GM18498 (cell line): ENCODE results near the gene UQCRQ.

Experiments used
- ATAC-seq: cut with Tn5 transposase; IDR thresholded peaks from one replicate; pipeline ENCODE4 v1.9.1; 2021; ENCODE audit warnings: mild to moderate bottlenecking, moderate library complexity; ENCODE audit not compliant: unreplicated experiment

The UQCRQ gene

DNA sequence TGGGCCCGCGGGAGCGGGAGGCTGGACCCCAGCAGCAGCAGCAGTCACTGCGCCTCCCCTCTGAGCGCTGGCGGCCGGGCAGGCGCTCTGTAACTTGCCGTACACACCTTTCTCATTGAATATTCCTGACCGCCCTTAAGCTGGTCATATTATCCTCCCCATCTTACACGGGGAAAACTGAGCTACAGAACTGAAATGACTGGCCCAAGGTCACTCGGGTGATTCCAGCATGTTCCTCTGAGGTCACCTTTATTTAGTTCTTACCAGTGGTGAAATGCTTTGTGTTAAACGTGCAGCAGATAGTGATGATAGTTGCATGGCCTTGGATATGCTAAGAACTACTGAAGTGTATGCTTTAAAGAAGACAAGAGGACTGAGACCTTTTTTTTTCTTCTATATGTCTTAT, 607 bp downstream of the UQCRQ start:
- ATAC-seq = no peak

DNA sequence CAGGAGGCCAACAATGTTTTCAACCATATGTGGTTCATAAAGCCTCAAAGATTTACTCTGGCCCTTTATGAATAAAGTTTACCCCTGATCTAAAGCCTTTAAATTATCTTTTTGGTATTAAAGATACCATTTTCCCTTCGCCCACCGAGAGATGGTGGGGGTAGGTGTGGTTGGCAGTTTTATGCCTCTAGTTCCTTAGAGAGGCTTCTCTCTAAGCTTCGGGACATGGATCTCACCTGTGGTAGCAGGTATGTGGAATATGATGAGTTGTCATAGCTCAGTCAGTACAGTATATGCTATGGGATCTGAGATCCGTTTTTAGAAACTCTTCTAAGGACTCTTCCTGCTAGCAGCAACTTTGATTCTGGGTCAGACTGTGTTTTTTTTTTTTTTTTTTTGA, 2.3 kb downstream of the UQCRQ start:
- ATAC-seq = no peak

GRCh38 chr5:132870801-132871200, 4.4 kb downstream of the UQCRQ start:
- ATAC-seq = no peak

GRCh38 chr5:132871459-132872284, 5.2 kb downstream of the UQCRQ start:
- no peak for ATAC-seq

DNA sequence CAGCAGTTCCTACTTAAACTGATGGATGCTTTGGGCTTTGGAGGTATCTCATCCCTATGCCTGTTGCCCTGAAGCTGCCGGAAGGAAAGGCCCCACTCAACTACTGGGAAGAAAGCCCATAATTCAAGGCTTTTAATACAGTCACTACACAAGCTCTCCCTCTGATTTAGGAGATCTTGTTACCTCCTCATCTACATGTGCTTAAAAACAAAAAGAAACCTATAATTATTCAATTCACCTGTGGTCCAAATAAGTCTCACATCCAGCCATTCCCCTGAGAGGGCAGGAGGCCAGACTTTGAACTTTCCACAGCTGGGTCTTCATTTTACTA, 6.3 kb downstream of the UQCRQ start:
- ATAC-seq = no peak

- no peak for ATAC-seq
Observed at GRCh38 chr5:132873119-132873929, 6.9 kb downstream of the UQCRQ start, which contains the start of gene LEAP2. Gene LEAP2 (plus strand): TSS chr5:132873668. CDS start chr5:132873695, 27 bp downstream.

GRCh38 chr5:132873930-132874271, 7.5 kb downstream of the UQCRQ start:
- no peak for ATAC-seq

DNA sequence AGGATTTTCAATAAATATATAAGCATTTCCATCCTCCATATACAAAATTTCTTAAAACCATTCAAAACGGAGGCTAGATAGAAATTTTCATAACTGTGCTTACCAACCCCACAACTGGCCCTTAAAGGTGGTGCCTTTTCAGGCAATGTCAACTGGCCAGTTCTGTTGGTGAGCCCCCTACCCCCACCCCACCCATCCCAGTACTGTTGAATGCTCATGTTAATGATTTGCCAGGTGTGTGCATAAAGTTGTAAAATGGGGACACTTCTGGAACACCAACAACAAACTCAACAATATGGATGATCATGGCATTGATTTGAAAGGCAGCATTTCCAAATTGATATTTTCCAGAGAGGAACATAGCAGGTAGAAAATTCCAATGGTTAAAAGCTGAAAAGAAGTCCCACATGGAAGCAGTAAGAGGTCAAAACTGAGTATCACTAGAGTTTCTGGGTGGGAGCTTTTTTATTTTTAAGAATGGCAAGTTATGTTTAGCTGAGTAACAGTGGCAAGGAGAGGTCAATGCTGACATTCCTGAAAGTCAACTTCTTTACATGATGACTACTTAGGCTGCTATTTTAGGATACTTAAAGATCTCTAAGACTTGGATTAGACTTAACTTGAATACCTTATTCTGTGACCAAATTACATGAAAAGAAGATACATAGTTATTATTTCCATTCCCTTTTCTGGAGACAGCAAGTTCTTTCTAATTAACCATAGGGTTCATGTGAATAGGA, 9.7 kb downstream of the UQCRQ start:
- ATAC-seq = no peak

- no peak for ATAC-seq
Observed at GRCh38 chr5:132877466-132877865, 11.0 kb downstream of the UQCRQ start.

GRCh38 chr5:132877938-132878337, 11.5 kb downstream of the UQCRQ start:
- no peak for ATAC-seq

DNA sequence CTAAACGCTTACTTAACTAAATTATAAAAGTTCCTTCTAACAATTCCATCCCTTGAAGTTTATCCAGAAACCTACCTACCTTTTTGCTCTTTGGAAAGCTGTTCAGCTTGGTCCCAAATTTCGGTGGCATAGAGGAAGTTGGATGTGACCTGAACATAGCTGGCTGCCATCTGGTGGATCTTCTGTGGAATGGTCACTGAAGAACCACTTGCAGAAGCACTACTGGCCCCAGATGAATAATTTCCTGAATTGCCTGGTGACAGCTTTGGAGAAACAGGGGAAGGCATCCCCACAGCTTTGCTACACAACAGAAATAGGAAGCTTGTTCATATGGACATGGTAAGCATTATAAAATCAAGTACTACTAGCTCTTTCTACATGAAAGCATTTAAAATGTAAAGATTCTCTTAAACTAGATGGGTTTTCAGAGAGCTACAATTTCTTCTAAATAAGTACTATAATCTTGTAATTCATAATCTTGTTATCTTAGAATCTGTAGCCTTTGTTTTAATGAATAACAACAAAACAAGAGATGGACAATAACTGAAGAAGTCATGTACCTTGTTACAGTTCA, 16.9 kb downstream of the UQCRQ start:
- ATAC-seq = peak; percentile 70

GRCh38 chr5:132884548-132884947, 18.1 kb downstream of the UQCRQ start:
- no peak for ATAC-seq

DNA sequence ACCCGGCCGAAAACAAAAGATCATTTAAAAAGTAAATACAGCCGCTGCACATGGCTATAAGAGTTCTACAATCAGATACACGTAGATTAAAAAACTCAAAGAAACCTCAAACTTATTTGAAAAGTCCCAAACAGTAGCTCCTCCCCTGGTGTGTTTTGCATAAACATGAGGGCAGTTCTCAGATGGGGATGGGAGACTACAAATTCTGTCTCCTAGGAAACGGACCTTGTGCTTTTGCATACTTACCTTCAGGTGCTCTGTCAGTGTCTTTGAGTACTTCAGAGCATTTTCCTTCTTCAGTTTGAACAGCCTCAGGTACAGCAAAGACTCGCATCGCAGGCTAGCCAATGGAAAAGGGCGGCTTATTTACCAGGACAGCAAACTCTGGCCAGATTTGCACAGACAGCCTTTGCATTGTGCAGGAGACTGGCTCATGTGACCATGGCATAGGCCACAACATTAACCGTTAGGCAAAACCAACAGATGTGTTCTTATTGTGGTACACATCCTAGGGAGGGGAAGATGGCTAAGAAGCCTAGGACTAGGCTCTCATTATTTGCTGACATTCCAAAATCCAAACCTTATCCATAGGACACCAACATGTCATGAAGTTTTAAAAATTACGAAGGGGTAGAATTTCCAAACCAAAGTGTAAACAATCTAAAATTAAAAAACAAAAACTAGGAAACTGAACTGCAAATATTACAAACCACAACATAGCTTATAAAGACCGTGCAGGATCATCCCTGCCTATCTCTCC, 19.8 kb downstream of the UQCRQ start:
- ATAC-seq = no peak

DNA sequence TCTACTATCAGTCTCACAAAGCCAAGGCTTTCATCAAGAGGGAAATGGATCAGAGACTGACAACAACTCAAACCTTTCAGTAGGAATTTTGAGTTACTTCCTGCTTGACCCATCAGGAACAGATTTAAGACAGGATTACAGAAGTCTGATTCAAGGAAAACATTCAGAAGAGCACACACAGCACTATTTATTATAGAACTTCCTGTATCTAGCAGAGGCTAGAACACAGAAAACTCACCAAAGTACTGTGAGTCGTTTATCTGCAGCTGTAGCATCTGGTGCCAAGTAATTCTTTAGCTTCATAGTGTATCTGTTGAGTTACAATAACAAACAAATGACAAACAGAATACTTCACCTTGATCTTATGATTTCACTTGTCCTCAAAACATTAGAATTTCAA, 20.8 kb downstream of the UQCRQ start:
- no peak for ATAC-seq

- ATAC-seq = no peak
Observed at GRCh38 chr5:132889501-132889900, 23.1 kb downstream of the UQCRQ start.

DNA sequence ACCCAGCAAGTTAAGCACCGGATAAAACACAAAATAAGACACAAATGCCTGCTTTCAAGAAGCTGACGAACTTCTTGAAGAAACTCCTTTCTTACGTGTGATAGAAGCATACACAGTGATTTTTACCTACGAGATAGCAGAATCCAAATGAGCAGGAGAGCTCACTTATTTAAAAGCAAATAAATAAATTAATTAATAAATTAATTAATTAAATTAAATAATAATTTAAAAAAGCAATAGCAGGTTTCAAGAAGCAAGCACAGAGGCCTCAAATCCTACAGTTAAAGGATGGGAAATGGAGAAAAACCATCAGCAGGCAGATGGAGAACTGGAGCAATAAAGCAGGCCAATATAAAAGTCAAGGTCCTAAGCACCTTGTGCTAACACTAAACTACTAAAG, 24.4 kb downstream of the UQCRQ start:
- no peak for ATAC-seq

- no peak for ATAC-seq
Observed at GRCh38 chr5:132895719-132896305, 29.4 kb downstream of the UQCRQ start.

DNA sequence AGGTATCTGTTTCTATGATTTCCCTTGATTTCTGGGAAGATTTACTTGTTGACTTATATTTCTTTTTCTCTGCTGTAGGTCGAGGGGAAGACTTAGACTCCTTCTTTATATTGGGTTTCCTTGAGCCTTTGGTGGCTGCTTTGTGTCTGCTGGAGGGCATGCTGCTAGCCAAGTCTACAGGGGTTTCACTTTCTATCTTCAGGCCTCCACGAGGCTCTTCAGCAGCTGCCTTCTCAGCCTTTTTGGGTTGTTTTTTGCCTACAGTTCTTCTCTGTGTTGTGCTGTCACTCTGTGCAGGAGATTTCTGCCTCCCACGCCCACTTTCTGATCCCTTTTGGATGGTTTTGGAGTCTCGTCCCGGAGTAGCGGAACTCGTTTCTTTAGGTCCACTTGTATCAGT, 30.2 kb downstream of the UQCRQ start:
- peak; percentile 51 for ATAC-seq

DNA sequence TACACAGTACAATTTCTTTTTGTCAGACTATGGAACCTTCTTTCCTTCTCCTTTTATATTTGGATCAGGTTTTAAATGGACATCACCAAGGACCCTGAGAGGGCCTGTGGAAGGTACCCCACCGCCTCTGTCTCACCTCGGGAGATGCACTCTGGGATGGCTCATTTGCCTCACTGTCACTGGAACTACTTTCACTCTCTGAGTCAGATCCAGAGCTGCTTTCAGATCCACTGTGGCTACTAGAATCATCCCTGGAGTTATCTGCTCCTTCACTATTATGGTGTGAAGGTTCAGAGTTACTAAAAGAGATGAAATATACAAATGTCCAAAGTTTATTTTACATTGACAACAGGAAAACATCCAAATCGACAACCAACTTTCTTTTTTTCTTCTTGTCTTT, 31.7 kb downstream of the UQCRQ start:
- no peak for ATAC-seq

- no peak for ATAC-seq
Observed at GRCh38 chr5:132901036-132901435, 34.6 kb downstream of the UQCRQ start.
